Smooth muscle cell (in vitro differentiated cells): ENCODE data around the gene GALNT16. TPM values are rescaled to one million over a fixed set of nuclear protein-coding genes. Genes with fewer than 3 reads are reported as not detected.
"Not testable (repeated sequence)": the region's sequence is repeated elsewhere in the genome, so short reads cannot be mapped to it uniquely, and the experiment has no call there.

Experiments used
- DNase-seq: peaks from one replicate; lab custom pipeline; 2025; ENCODE audit not compliant: unreplicated experiment; lab: John Stamatoyannopoulos, UW
- H2AFZ ChIP-seq: fragments of 200-600 bp; sonication (generic); 2 replicates; pipeline ENCODE4 v1.6.0; 2016; ENCODE audit warnings: antibody characterized with exemption, low read depth, mild to moderate bottlenecking
- H3F3A ChIP-seq: fragments of 200-600 bp; sonication (generic); 2 replicates; pipeline ENCODE4 v1.6.0; 2017; ENCODE audit warnings: antibody characterized with exemption, low read depth
- H3K27ac ChIP-seq: fragments of 200-600 bp; sonication (generic); 2 replicates; pipeline ENCODE4 v1.5.1; 2016; ENCODE audit warnings: low read depth, mild to moderate bottlenecking
- H3K27me3 ChIP-seq: fragments of 200-600 bp; sonication (generic); 2 replicates; pipeline ENCODE4 v1.6.1; 2016; ENCODE audit warnings: low read depth, mild to moderate bottlenecking
- H3K36me3 ChIP-seq: fragments of 200-600 bp; sonication (generic); 2 replicates; pipeline ENCODE4 v1.5.1; 2016; ENCODE audit warnings: low read depth
- H3K4me1 ChIP-seq: fragments of 200-600 bp; sonication (generic); 2 replicates; pipeline ENCODE4 v1.5.1; 2016; ENCODE audit warnings: low read depth
- H3K4me2 ChIP-seq: fragments of 200-600 bp; sonication (generic); 2 replicates; pipeline ENCODE4 v1.6.0; 2016; ENCODE audit warnings: mild to moderate bottlenecking
- H3K4me3 ChIP-seq: fragments of 200-600 bp; sonication (generic); 2 replicates; pipeline ENCODE4 v1.5.1; 2016; ENCODE audit warnings: mild to moderate bottlenecking
- H3K79me2 ChIP-seq: fragments of 200-600 bp; sonication (generic); 2 replicates; pipeline ENCODE4 v1.6.0; 2016; ENCODE audit warnings: low read depth, mild to moderate bottlenecking
- H3K9ac ChIP-seq: fragments of 200-600 bp; sonication (generic); 2 replicates; pipeline ENCODE4 v1.6.0; 2016; ENCODE audit warnings: low read depth
- H3K9me3 ChIP-seq: fragments of 200-600 bp; sonication (generic); replicated peaks from 2 replicates; pipeline ENCODE4 v1.5.1; 2016; ENCODE audit warnings: low read depth
- H4K20me1 ChIP-seq: fragments of 200-600 bp; sonication (generic); 2 replicates; pipeline ENCODE4 v1.6.0; 2016; ENCODE audit warnings: low read depth
- CTCF ChIP-seq: fragments of 200-600 bp; sonication (generic); IDR thresholded peaks from 2 replicates; pipeline ENCODE4 v1.5.1; 2017; ENCODE audit warnings: borderline replicate concordance, mild to moderate bottlenecking, antibody characterized with exemption; ENCODE audit not compliant: insufficient read depth, poor library complexity, severe bottlenecking
- WGBS: methylation state at CpG from one replicate; pipeline ENCODE4 v1.1.7; 2016; ENCODE audit warnings: low lambda C conversion rate; 5-methylcytosine and 5-hydroxymethylcytosine counted together
- polyA plus RNA-seq: library from polyadenylated mRNA; unstranded; fragments of >200 nt; fragmentation: Nextera tagmentation; extraction: Ambion mirVana; gene quantifications from 2 replicates; pipeline ENCODE4 v1.2.1, GENCODE V29; 2016
- total RNA-seq: library from RNA; depleted of rRNA; stranded (reverse); fragments of >200 nt; gene quantifications from 2 replicates; pipeline ENCODE4 v1.2.3, GENCODE V29; 2014

The GALNT16 gene
- total and polyA plus RNA-seq, 2 experiments from 2014 or later, result 0.54 to 4.7 TPM

GRCh38 chr14:69288956-69289705 lies 29.2 kb downstream of the GALNT16 start:
- H3K4me1 ChIP-seq, result no peaks in the 10 kb centered on the region
- WGBS, result 95% methylated on average over 9 of the region's 9 CpGs
- no peak for DNase-seq

GRCh38 chr14:69289811-69290520 lies 30.0 kb downstream of the GALNT16 start:
- no peak for TF ChIP-seq CTCF
- H3F3A ChIP-seq, result no peaks in the 10 kb centered on the region
- no peaks in the 10 kb centered on the region for H3K79me2 ChIP-seq
- WGBS, result 94% methylated on average over 13 of the region's 13 CpGs
- H3K27ac ChIP-seq, result no peak overlapping the region
- H3K4me1 ChIP-seq, result no peaks in the 10 kb centered on the region
- no peak overlapping the region for H3K4me3 ChIP-seq
- no peaks in the 10 kb centered on the region for H3K9me3 ChIP-seq
- H3K36me3 ChIP-seq, result no peaks in the 10 kb centered on the region
- H2AFZ ChIP-seq, result no peak overlapping the region
- H4K20me1 ChIP-seq, result no peaks in the 10 kb centered on the region
- no peak overlapping the region for H3K9ac ChIP-seq
- H3K27me3 ChIP-seq, result no peaks in the 10 kb centered on the region
- no peak overlapping the region for H3K4me2 ChIP-seq
- no peak for DNase-seq

More at GRCh38 chr14:69288956-69289705, 29.2 kb downstream of the GALNT16 start:
- H3K79me2 ChIP-seq, result no peaks in the 10 kb centered on the region
- H3K27ac ChIP-seq, result no peak overlapping the region
- H3K4me3 ChIP-seq, result no peak overlapping the region
- no peak overlapping the region for H3K9ac ChIP-seq
- TF ChIP-seq CTCF, result no peak
- no peak overlapping the region for H3K4me2 ChIP-seq
- no peaks in the 10 kb centered on the region for H4K20me1 ChIP-seq
- H3F3A ChIP-seq, result no peaks in the 10 kb centered on the region
- H3K9me3 ChIP-seq, result no peaks in the 10 kb centered on the region
- H3K36me3 ChIP-seq, result no peaks in the 10 kb centered on the region
- no peak overlapping the region for H2AFZ ChIP-seq
- H3K27me3 ChIP-seq, result no peaks in the 10 kb centered on the region

DNA sequence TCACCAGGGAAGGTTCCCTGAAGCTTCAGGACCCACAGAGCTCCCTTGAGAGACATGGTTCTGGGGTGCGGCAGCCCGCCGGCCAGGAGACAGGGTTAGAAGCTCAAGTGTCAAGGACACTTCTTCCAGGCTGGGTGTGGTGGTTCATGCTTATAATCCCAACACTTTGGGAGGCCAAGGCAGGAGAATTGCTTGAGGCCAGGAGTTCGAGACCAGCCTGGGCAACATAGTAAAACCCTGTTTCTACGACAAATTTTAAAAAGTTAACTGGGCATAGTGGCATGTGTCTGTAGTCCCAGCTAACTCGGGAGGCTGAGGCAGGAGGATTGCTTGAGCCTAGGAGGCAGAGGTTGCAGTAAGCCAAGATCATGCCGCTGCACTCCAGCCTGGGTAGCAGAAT lies 30.9 kb downstream of the GALNT16 start:
- H3K9me3 ChIP-seq, H3K36me3 ChIP-seq, H3K79me2 ChIP-seq, H3K4me1 ChIP-seq, H3K9ac ChIP-seq, H3K27me3 ChIP-seq, DNase-seq, H4K20me1 ChIP-seq, H3F3A ChIP-seq, H3K4me3 ChIP-seq, H3K27ac ChIP-seq, H3K4me2 ChIP-seq, H2AFZ ChIP-seq: not testable (repeated sequence)
- 94% methylated on average over 7 of the region's 7 CpGs for WGBS

- Histone ChIP-seq H4K20me1 (no peaks in the 10 kb centered on the region), H3F3A (no peaks in the 10 kb centered on the region), H3K79me2 (no peaks in the 10 kb centered on the region), H3K9me3 (no peaks in the 10 kb centered on the region), H3K9ac (no peak overlapping the region), H3K36me3 (no peaks in the 10 kb centered on the region), H3K27me3 (no peaks in the 10 kb centered on the region), H3K4me2 (no peak overlapping the region), H3K4me1 (no peaks in the 10 kb centered on the region), H2AFZ (no peak overlapping the region), H3K27ac (no peak overlapping the region), H3K4me3 (no peak overlapping the region)
- no peak for DNase-seq
- TF ChIP-seq CTCF, result no peak
- 92% methylated on average over 5 of the region's 5 CpGs for WGBS
These were observed 31.4 kb downstream of the GALNT16 start for GRCh38 chr14:69291396-69291795.
